UCSD-AML1 (cell line): ENCODE measurements around the gene MYH3.

Experiments
- DNase-seq: peaks from one replicate; lab custom pipeline; 2025; ENCODE audit not compliant: unreplicated experiment; lab: John Stamatoyannopoulos, UW

The MYH3 gene

DNA sequence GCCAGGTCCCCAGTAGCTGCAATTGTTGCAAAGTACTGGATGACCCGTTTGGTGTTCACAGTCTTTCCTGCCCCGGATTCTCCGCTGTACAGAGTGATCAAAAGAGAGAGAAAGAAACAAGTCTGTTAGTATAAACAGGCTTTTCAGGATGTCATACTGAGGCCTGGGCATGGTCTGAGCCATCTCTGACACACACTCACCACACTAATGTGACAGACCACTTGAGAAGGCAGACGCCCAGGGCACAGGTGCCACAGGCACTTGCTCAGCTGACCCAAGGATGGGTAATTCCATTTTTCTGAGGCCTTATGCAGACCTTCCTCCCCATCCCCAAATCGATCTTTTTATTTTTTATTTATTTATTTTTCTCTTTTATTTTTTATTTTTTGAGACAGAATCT lies 7.5 kb downstream of the MYH3 start:
- no peak for DNase-seq

- DNase-seq = no peak
Measured at GRCh38 chr17:10648956-10649355, 8.2 kb downstream of the MYH3 start.

GRCh38 chr17:10648381-10648780 lies 8.7 kb downstream of the MYH3 start:
- DNase-seq = no peak

- DNase-seq = peak; percentile 44
Measured at GRCh38 chr17:10646392-10646990, 10.6 kb downstream of the MYH3 start.

- no peak for DNase-seq
Measured at GRCh38 chr17:10640475-10640874, 16.6 kb downstream of the MYH3 start.

GRCh38 chr17:10638151-10638550 lies 19.0 kb downstream of the MYH3 start:
- DNase-seq = no peak

DNA sequence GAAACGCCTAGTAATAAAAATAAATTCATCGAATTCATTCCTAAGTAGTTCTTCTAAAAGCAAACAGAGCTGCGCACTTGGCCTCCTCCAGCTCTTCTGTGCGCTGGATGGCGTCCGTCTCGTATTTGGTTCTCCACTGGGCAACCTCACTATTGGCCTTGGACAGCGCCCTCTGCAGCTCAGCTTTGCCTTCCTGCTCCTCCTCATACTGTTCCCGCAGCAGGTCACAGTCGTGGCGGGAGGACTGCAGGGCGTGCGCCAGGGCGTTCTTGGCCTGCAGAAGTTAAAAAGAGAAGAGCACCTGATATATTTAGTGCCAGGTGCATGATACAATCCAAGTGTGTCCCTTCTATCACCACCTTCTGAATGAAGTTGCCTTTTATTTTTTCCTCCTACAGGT lies 21.8 kb downstream of the MYH3 start:
- DNase-seq = no peak

GRCh38 chr17:10633738-10634379 lies 23.2 kb downstream of the MYH3 start:
- no peak for DNase-seq

DNA sequence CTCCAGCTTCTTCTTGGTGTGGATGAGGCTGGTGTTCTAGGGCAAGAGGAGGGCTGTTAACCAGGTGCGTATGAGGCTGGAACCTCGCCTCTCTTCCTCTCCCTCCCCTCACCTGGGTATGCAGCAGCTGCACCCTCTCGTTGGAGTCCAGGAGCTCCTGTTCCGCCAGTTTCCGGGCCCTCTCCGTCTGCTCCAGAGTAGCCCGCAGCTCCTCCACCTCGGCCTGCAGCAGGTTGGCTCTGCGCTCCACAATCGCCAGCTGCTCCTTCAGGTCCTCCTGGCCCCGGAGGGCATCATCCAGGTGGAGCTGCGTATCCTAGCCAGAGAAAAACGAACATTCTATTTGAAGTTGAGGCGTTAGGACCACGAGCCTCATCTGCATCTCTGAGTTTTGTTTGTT lies 25.4 kb downstream of the MYH3 start:
- no peak for DNase-seq

GRCh38 chr17:10631048-10631700 lies 25.9 kb downstream of the MYH3 start:
- peak; percentile 20 for DNase-seq

DNA sequence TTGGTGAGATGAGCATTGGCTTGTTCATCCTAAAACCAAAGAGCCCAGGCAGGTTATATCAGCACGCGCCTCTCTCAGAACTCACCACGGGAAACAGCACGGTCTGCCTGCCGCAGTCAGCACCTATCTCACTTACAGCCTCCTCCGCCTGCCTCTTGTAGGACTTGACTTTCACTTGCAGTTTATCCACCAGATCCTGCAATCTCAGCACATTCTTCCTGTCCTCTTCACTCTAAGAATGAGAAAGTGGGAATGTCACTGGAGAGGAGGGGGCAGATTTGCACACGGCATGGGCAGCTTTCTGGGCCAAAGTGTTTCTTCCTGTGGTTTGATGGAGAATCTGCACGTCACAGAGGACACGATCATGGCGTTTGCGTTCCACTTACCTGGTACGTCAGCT lies 27.4 kb downstream of the MYH3 start:
- DNase-seq = no peak

DNA sequence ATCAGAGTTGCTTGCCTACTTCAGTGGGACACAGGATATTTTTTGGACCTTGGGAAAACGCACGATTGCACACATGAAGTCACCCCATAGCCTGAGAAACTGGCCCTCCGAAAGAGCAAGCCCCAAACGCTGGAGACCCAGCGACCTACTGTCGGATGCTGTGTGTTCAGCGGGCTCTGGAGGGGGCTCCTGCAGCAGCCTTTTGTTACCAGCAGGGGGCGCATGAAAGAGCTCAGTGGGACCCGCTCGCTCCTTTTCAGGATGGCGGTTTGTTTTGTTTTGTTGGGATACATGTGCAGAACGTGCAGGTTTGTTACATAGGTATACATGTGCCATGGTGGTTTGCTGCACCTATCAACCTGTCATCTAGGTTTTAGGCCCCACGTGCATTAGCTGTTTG lies 28.4 kb downstream of the MYH3 start:
- no peak for DNase-seq

GRCh38 chr17:10626390-10626789 lies 30.7 kb downstream of the MYH3 start:
- no peak for DNase-seq

DNA sequence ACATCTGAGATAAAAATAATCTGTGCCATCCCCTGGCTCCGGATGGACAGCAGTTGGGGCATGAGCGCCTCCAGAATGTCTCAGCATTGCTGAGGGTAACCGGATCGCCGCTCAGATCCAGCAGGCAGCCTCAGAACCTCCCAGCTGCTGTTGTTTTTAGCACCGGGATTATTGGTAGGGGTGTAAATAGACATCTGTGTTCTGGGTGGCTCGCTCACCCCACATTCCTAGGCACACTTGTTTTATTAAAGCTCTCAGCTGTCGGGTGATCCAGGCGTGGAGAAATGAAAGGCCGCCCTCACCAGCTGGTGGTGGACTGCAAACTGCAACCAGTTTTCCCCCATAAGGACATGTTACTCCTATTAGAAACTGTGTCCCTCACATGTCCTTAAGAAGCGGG lies 32.1 kb downstream of the MYH3 start:
- no peak for DNase-seq

DNA sequence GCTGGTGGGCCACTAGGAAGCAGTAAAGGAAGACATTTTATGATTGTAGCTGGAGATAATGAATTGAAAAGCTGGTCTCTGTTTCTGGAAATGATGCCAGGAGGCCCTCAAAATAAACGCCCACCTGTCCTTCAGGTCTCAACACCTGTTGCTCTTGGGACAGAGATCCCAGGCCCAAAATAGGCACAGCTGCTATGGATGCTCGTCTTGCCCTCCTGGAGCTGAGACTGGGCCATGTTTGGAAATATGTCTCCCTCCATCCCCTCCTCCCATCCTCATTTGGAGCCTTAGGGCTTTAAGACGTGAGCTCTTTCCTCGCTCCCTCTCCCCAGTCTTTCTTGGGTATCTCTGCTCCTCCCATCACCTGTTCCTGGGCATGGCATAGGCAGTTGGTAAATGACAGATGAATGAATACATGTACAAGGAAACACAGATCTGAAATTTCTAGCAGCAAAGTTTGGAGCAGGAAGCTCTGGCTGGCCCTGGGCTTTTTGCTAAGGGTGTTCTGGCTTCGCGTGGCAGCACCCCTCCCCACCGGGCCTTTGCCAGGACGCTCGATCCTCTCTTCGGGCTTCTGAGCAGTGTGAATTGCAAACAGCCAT lies 33.3 kb downstream of the MYH3 start:
- DNase-seq = no peak

- DNase-seq = no peak
Measured at GRCh38 chr17:10622617-10623485, 34.3 kb downstream of the MYH3 start.

GRCh38 chr17:10621397-10621796 lies 35.7 kb downstream of the MYH3 start:
- DNase-seq = no peak

- no peak for DNase-seq
Measured at GRCh38 chr17:10620823-10621222, 36.3 kb downstream of the MYH3 start.

DNA sequence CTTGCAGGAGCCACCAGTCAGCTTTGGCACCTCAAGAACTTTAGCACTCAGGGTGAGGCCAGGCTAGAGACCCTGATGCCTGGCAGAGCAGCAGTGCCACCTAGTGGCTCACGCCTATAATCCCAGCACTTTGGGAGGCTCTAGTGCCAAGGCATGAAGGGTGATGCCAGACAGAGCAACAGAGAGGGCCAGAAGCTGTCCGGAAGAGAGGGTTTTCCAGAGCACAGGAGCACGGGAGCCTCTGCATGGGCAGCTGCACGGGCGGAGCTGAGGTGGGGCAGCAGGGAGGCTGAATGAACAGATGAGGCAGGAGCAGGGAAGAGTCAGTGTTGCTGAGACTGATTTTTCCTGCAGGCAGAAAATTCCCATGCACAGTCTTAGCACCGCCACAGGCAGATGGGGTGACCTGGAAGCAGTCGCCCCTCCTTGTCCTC lies 38.9 kb downstream of the MYH3 start:
- peak; percentile 57 for DNase-seq

- DNase-seq = no peak
Measured at GRCh38 chr17:10617120-10617505, 40.0 kb downstream of the MYH3 start.

GRCh38 chr17:10616502-10617119 lies 40.5 kb downstream of the MYH3 start:
- peak; percentile 77 for DNase-seq
